Measurements from ENCODE around the gene PTPRU.

DNA sequence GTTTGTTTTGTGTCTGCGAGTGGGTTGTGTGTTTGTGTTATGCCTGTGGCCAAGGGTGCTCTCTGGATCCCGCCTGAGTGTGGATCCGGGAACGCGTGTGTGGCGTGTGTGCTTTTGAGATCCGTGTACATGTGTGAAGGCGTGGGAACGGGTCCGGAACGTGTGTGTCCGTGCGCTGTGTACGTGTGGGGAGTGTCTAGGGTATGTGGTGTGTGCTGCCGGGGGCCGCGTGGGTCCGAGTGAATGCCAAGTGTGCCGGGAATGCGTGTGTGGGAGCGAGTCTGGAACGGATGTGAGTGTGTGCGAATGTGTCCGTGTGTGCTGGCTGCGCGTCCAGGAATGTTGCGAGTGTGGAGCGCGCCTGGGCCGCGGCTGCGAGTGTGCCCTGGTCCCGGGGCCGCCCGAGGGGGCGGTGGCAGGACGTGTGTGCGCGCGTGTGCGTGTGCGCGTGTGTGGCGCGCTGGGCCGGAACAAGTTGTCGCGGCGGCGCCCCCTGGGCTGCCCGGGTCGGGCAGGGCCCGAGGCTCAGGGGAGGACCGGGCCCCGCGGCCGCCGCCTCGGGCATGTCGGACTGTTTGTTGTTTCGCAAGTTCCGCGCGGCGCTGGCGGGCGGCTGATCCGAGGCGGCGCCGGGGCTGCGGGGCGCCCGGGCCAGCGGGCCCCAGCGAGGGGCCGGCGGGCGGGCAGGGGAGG lies 953 bp downstream of the PTPRU start:
- TF ChIP-seq, protein P1, sequence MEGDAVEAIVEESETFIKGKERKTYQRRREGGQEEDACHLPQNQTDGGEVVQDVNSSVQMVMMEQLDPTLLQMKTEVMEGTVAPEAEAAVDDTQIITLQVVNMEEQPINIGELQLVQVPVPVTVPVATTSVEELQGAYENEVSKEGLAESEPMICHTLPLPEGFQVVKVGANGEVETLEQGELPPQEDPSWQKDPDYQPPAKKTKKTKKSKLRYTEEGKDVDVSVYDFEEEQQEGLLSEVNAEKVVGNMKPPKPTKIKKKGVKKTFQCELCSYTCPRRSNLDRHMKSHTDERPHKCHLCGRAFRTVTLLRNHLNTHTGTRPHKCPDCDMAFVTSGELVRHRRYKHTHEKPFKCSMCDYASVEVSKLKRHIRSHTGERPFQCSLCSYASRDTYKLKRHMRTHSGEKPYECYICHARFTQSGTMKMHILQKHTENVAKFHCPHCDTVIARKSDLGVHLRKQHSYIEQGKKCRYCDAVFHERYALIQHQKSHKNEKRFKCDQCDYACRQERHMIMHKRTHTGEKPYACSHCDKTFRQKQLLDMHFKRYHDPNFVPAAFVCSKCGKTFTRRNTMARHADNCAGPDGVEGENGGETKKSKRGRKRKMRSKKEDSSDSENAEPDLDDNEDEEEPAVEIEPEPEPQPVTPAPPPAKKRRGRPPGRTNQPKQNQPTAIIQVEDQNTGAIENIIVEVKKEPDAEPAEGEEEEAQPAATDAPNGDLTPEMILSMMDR (conservative IDR thresholded peaks at IDR 0.05; ENCODE audit: low read length): no peak
- TF ChIP-seq EZH2phosphoT487 (IDR thresholded peaks at IDR 0.05; ENCODE audit: borderline replicate concordance): no peak

Measured in Loucy (cell line).